Activated T-helper 17 cell treated with anti-CD3 and anti-CD28 coated beads, Interleukin-2, amount 50 U/mL, for 72 hours (primary cell): Measurements from ENCODE around the gene HSFX4. TPM values are rescaled to one million over a fixed set of nuclear protein-coding genes. Genes with fewer than 3 reads are reported as not detected.
"Not testable (repeated sequence)": the region's sequence is repeated elsewhere in the genome, so short reads cannot be mapped to it uniquely, and the experiment has no call there.

Experiments
- ATAC-seq: fragments of 150-1000 bp; cut with Tn5 transposase; replicated peaks from 2 replicates; pipeline ENCODE4 v1.10.0; 2021; ENCODE audit warnings: mild to moderate bottlenecking, moderate library complexity
- H3K27ac Mint-ChIP-seq: one replicate; pipeline ENCODE4 v1.8.0; 2022; ENCODE audit warnings: mixed read lengths
- H3K27me3 Mint-ChIP-seq: one replicate; pipeline ENCODE4 v1.8.0; 2022; ENCODE audit warnings: mixed read lengths
- H3K36me3 Mint-ChIP-seq: one replicate; pipeline ENCODE4 v1.8.0; 2022; ENCODE audit warnings: low read depth, mild to moderate bottlenecking, mixed read lengths
- H3K4me1 Mint-ChIP-seq: one replicate; pipeline ENCODE4 v1.8.0; 2022; ENCODE audit warnings: mixed read lengths
- H3K4me3 Mint-ChIP-seq: one replicate; pipeline ENCODE4 v1.8.0; 2022; ENCODE audit warnings: mild to moderate bottlenecking, mixed read lengths
- H3K9me3 Mint-ChIP-seq: one replicate; pipeline ENCODE4 v1.8.0; 2022; ENCODE audit warnings: mixed read lengths
- total RNA-seq, 2 donors: library from RNA; stranded (reverse); gene quantifications; one replicate each; pipeline ENCODE4 v1.2.3, GENCODE V29; 2022

Gene HSFX4
- total RNA-seq, result not detected

- H3K27me3 Mint-ChIP-seq, H3K27ac Mint-ChIP-seq, H3K36me3 Mint-ChIP-seq, H3K4me3 Mint-ChIP-seq, H3K9me3 Mint-ChIP-seq, H3K4me1 Mint-ChIP-seq, ATAC-seq: not testable (repeated sequence)
Observed at GRCh38 chrX:149929400-149929799, at the start of gene HSFX4. Gene HSFX4 (plus strand): TSS chrX:149929573. CDS start chrX:149929645, 72 bp downstream.

DNA sequence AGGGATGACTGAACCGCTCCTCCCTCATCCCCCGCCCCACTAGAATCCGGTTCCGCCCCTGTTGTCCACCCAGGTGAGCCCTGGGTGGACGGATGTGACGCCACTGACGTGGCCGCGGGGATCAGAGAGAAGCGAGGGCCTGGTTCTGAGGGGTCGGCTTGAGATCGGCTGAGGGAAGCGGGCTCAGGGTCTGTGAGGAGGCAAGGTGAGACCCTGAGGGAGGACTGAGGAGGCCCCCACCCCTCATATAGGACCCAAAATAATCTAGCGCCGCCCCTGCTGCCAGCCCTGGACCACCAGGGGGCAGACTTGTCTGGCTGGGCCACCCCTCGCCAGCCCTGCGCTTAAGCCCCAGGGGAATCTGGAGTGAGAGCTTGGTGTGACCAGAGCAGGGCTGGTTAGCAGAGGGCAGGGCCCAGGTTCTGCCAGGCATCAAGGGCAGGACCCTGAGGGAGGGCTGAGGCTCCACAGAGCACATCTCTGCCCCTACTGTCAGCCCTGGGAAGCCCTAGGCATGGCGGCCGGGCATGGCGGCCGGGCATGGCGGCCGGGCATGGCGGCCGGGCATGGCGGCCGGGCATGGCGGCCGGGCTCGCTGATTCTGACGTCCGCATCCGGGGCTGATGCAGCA lies 48.2 kb upstream of the HSFX4 start, which contains the start of gene MAGEA8:
TSS of gene MAGEA8 (plus strand) at position 103 of the 631 bp plus-strand sequence. CDS start 3,090 bp downstream, outside the sequence.
- no peak within 1 kb of the TSS for H3K4me3 Mint-ChIP-seq
- no peak for ATAC-seq
- H3K36me3 Mint-ChIP-seq, result no peaks in the 10 kb centered on the region
- H3K27ac Mint-ChIP-seq, result no peak within 1 kb of the TSS
- H3K9me3 Mint-ChIP-seq, result no peaks in the 10 kb centered on the region
- H3K4me1 Mint-ChIP-seq, result no peaks in the 10 kb centered on the region
- peaks cover 4% of the 10 kb centered on the region for H3K27me3 Mint-ChIP-seq

- not testable (repeated sequence) for H3K36me3 Mint-ChIP-seq, ATAC-seq, H3K27ac Mint-ChIP-seq, H3K4me3 Mint-ChIP-seq, H3K27me3 Mint-ChIP-seq, H3K4me1 Mint-ChIP-seq, H3K9me3 Mint-ChIP-seq
Observed at GRCh38 chrX:149890828-149891227, 38.5 kb upstream of the HSFX4 start.

DNA sequence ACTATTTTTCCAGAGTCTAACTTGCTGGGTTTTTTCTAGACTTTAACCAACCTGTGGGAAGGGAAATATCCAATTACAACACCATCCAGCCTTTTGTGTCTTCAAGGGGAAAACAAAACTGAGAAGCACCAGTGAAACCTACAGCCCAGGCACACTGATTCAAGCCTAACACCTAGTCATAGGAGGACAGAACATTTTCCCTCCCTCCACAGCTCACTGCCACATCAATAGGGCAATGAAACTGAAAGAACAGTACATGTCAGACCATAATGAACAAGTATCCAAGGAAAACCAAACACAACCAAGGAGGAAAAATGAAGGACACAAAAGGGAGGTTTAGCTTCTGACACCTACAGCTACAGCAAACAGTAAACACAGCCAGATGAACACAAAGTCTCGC lies 30.8 kb upstream of the HSFX4 start:
- H3K27me3 Mint-ChIP-seq, result no peaks in the 10 kb centered on the region
- no peaks in the 10 kb centered on the region for H3K4me1 Mint-ChIP-seq
- no peak overlapping the region for H3K27ac Mint-ChIP-seq
- no peak overlapping the region for H3K4me3 Mint-ChIP-seq
- peak; percentile 69 for ATAC-seq
- H3K9me3 Mint-ChIP-seq, result no peaks in the 10 kb centered on the region
- H3K36me3 Mint-ChIP-seq, result no peaks in the 10 kb centered on the region

DNA sequence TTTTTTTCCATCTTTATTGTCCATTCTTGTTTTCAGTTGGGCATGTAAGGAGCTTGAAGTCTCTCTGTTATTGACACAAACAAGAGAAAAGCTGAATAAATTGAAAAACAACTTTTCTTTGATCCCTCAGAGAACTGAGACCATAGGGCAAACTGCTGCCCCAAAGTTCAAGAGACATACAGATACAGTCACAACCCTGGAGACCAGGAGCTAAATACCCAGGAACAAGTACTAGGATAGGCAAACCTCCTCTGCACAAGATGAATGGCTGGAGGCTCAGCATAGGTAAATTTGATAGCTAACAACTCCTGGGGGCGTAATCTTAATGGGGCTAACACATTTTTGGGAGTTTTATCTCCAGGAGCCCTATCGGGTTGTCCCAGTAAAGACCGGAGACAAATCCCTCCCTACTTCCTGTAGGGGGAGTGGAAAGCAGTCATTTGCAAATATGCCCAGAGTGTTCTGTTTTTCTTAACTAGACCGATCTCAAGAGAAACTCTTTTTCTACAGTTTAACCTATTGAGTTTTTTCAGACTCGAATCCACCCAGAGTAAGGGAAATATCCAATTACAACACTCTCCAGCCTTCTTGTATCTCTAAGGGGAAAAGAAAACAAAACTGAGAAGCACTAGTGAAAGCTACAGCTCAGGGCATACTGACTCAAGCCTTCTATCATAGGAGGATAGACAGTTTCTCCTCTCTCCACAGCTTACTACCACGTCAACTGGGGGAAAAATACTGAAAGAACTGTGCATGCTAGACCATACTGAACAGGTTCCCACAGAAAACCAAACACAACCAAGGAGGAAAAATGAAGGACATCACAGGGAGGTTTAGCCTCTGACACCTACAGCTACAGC lies 25.3 kb upstream of the HSFX4 start:
- Mint-ChIP-seq H3K27me3 (peaks cover 7% of the 10 kb centered on the region), H3K27ac (peak overlapping the region; percentile 58)
- peak; percentile 90 for ATAC-seq

GRCh38 chrX:149908308-149908707 lies 21.1 kb upstream of the HSFX4 start:
- H3K36me3 Mint-ChIP-seq, result no peaks in the 10 kb centered on the region
- H3K27ac Mint-ChIP-seq, result no peak overlapping the region
- ATAC-seq, result no peak
- peaks cover 4% of the 10 kb centered on the region for H3K9me3 Mint-ChIP-seq
- no peak overlapping the region for H3K4me3 Mint-ChIP-seq
- peaks cover 7% of the 10 kb centered on the region for H3K27me3 Mint-ChIP-seq
- H3K4me1 Mint-ChIP-seq, result peaks cover 4% of the 10 kb centered on the region

More for the DNA sequence above, 25.3 kb upstream of the HSFX4 start:
- peak overlapping the region; percentile 34 for H3K4me3 Mint-ChIP-seq
- peaks cover 4% of the 10 kb centered on the region for H3K4me1 Mint-ChIP-seq
- H3K36me3 Mint-ChIP-seq, result no peaks in the 10 kb centered on the region
- H3K9me3 Mint-ChIP-seq, result peaks cover 4% of the 10 kb centered on the region

GRCh38 chrX:149908727-149909126 lies 20.6 kb upstream of the HSFX4 start:
- Mint-ChIP-seq H3K4me1 (peaks cover 4% of the 10 kb centered on the region), H3K9me3 (peaks cover 4% of the 10 kb centered on the region), H3K36me3 (no peaks in the 10 kb centered on the region), H3K27ac (no peak overlapping the region), H3K27me3 (peaks cover 7% of the 10 kb centered on the region), H3K4me3 (no peak overlapping the region)
- no peak for ATAC-seq

- Mint-ChIP-seq H3K4me1 (peaks cover under 1% of the 10 kb centered on the region), H3K4me3 (no peak overlapping the region), H3K36me3 (no peaks in the 10 kb centered on the region), H3K27me3 (peaks cover 4% of the 10 kb centered on the region), H3K9me3 (peaks cover 4% of the 10 kb centered on the region), H3K27ac (no peak overlapping the region)
- ATAC-seq, result peak; percentile 89
Observed at GRCh38 chrX:149909324-149910177, 19.8 kb upstream of the HSFX4 start.

DNA sequence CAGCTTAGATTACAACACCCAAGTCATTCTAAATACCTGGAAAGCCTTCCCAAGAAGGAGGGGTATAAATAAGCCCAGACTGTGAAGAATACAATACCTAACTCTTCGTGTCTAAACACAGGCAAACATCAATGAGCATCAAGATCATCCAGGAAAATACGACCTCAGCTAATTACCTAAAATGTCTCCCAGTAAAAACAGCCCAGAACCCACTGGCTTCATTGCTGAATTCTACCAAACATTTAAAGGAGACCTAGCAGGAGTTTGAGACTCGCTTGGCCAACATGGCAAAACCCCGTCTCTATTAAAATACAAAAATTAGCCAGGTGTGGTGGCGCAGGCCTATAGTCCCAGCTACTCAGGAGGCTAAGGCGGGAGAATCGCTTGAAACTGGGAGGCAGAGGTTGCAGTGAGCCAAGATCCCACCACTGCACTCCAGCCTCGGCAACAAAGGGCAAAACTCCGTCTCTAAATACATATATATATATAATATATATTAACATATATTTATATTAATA lies 19.1 kb upstream of the HSFX4 start:
- H3K9me3 Mint-ChIP-seq, result peaks cover 4% of the 10 kb centered on the region
- H3K27me3 Mint-ChIP-seq, result no peaks in the 10 kb centered on the region
- H3K36me3 Mint-ChIP-seq, result no peaks in the 10 kb centered on the region
- H3K4me1 Mint-ChIP-seq, result no peaks in the 10 kb centered on the region
- no peak overlapping the region for H3K4me3 Mint-ChIP-seq
- no peak overlapping the region for H3K27ac Mint-ChIP-seq
- no peak for ATAC-seq

DNA sequence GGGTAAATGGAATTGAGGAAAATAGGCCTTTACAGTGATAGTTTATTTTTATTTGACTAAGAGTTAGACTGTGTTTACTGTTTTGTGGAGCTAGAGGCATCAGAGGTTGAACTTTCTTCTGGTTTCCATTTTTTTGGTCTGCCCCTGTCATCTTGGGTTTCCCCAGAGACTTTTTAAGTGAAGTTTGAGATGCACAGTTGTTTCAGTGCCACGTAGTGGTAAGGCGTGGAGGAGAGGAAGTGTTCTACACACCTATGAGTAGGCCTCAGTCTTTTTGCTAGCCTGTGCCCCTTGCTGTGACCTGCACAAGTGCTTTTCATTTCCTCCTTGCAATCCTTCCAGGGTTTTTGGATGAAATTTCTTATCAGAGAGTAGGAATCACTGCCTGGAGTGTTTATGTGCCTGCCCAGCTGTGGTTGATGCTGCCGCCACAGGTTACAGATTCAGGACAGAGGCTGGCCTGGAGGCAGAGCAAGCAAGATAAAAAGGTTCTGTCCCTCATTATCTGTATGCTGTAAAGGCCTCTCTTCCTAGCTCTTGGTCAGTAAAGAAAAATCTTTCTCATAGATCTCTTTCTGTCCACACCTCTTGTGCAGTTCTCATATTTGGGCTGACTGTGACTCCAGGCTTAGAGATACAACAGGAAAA lies 12.5 kb upstream of the HSFX4 start:
- Mint-ChIP-seq H3K27me3 (no peaks in the 10 kb centered on the region), H3K27ac (no peak overlapping the region), H3K4me3 (no peak overlapping the region), H3K9me3 (no peaks in the 10 kb centered on the region), H3K36me3 (no peaks in the 10 kb centered on the region), H3K4me1 (no peaks in the 10 kb centered on the region)
- ATAC-seq, result peak; percentile 87

- not testable (repeated sequence) for H3K27ac Mint-ChIP-seq, H3K4me3 Mint-ChIP-seq, H3K27me3 Mint-ChIP-seq, H3K4me1 Mint-ChIP-seq, ATAC-seq, H3K9me3 Mint-ChIP-seq, H3K36me3 Mint-ChIP-seq
Observed at GRCh38 chrX:149923836-149924235, 5.5 kb upstream of the HSFX4 start.

DNA sequence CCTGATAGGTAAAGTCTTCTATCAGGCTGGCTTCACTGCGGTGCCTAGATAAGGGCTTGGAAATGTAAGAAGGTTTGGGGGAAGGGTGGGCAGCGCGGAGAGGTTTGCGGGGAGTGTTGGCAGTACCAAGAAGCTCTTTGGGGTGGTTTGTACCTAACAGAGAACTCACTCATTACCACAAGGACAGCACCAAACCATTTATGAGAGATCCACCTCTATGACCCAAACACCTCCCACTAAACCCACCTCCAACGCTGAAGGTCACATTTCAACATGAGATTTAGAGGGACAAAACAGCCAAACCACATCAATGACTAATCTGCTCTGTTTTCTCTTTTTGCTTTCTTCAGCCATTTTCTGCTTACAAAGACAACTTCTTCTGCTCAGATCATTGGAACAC lies 4.9 kb upstream of the HSFX4 start:
- ATAC-seq, result peak; percentile 47
- H3K4me3 Mint-ChIP-seq, H3K36me3 Mint-ChIP-seq, H3K9me3 Mint-ChIP-seq, H3K27ac Mint-ChIP-seq, H3K27me3 Mint-ChIP-seq, H3K4me1 Mint-ChIP-seq: not testable (repeated sequence)

GRCh38 chrX:149927245-149927963 lies 2.0 kb upstream of the HSFX4 start:
- ATAC-seq, result peak; percentile 66
- not testable (repeated sequence) for H3K4me1 Mint-ChIP-seq, H3K27me3 Mint-ChIP-seq, H3K27ac Mint-ChIP-seq, H3K4me3 Mint-ChIP-seq, H3K9me3 Mint-ChIP-seq, H3K36me3 Mint-ChIP-seq

GRCh38 chrX:149927964-149928258 lies 1.5 kb upstream of the HSFX4 start:
- ATAC-seq, result peak; percentile 56

More at GRCh38 chrX:149927964-149928258, 1.5 kb upstream of the HSFX4 start:
- not testable (repeated sequence) for H3K27ac Mint-ChIP-seq, H3K4me3 Mint-ChIP-seq, H3K4me1 Mint-ChIP-seq, H3K9me3 Mint-ChIP-seq, H3K36me3 Mint-ChIP-seq, H3K27me3 Mint-ChIP-seq
